ENCODE measurements around the gene REC114.

REC114 gene

GRCh38 chr15:73578026-73578425 is 135.1 kb downstream of the REC114 start:
- peaks cover 61% of the 10 kb centered on the region for H3K36me3 Mint-ChIP-seq (ENCODE audit: low read depth)
- no peak for TF ChIP-seq CTCF (IDR thresholded peaks at IDR 0.05; ENCODE audit: unreplicated experiment in 3 of 3)
- H3K27ac Mint-ChIP-seq = no peak overlapping the region
- H3K9me3 Mint-ChIP-seq = no peaks in the 10 kb centered on the region
- H3K4me3 Mint-ChIP-seq = no peak overlapping the region
- H3K4me1 Mint-ChIP-seq = peaks cover 6% of the 10 kb centered on the region
- H3K27me3 Mint-ChIP-seq (ENCODE audit: low read depth) = no peaks in the 10 kb centered on the region

GRCh38 chr15:73582851-73583379 is 140.0 kb downstream of the REC114 start:
- Mint-ChIP-seq H3K27ac (no peak overlapping the region), H3K9me3 (no peaks in the 10 kb centered on the region)

GRCh38 chr15:73583544-73583943 is 140.6 kb downstream of the REC114 start:
- no peak for TF ChIP-seq CTCF (IDR thresholded peaks at IDR 0.05; ENCODE audit: unreplicated experiment in 3 of 3)
- H3K27me3 Mint-ChIP-seq (ENCODE audit: low read depth) = no peaks in the 10 kb centered on the region
- H3K4me1 Mint-ChIP-seq = peaks cover 14% of the 10 kb centered on the region
- H3K4me3 Mint-ChIP-seq = no peak overlapping the region
- peaks cover 70% of the 10 kb centered on the region for H3K36me3 Mint-ChIP-seq (ENCODE audit: low read depth)
- peak overlapping the region in 1 of 3 experiments; percentile 18 for H3K27ac Mint-ChIP-seq
- H3K9me3 Mint-ChIP-seq = no peaks in the 10 kb centered on the region

More at GRCh38 chr15:73582851-73583379, 140.0 kb downstream of the REC114 start:
- no peak overlapping the region for H3K4me3 Mint-ChIP-seq
- H3K36me3 Mint-ChIP-seq (ENCODE audit: low read depth) = peaks cover 73% of the 10 kb centered on the region
- H3K27me3 Mint-ChIP-seq (ENCODE audit: low read depth) = no peaks in the 10 kb centered on the region
- TF ChIP-seq CTCF (IDR thresholded peaks at IDR 0.05; ENCODE audit: unreplicated experiment in 3 of 3) = no peak
- H3K4me1 Mint-ChIP-seq = peaks cover 14% of the 10 kb centered on the region

- H3K36me3 Mint-ChIP-seq (ENCODE audit: low read depth) = peaks cover 80% of the 10 kb centered on the region
- H3K4me1 Mint-ChIP-seq = peaks cover 14% of the 10 kb centered on the region
- TF ChIP-seq CTCF (IDR thresholded peaks at IDR 0.05; ENCODE audit: unreplicated experiment in 3 of 3) = no peak
- H3K27me3 Mint-ChIP-seq (ENCODE audit: low read depth) = no peaks in the 10 kb centered on the region
- H3K4me3 Mint-ChIP-seq = no peak overlapping the region
- H3K27ac Mint-ChIP-seq = peak overlapping the region; percentile 55 to 92 (median 90)
- H3K9me3 Mint-ChIP-seq = no peaks in the 10 kb centered on the region
Measured at GRCh38 chr15:73584699-73585420, 141.9 kb downstream of the REC114 start.

GRCh38 chr15:73585871-73586654 is 143.1 kb downstream of the REC114 start:
- peak overlapping the region; percentile 55 to 92 (median 90) for H3K27ac Mint-ChIP-seq
- peaks cover 14% of the 10 kb centered on the region for H3K4me1 Mint-ChIP-seq
- H3K36me3 Mint-ChIP-seq (ENCODE audit: low read depth) = peaks cover 78% of the 10 kb centered on the region
- H3K9me3 Mint-ChIP-seq = no peaks in the 10 kb centered on the region
- H3K4me3 Mint-ChIP-seq = peak overlapping the region in 1 of 3 experiments; percentile 54
- no peaks in the 10 kb centered on the region for H3K27me3 Mint-ChIP-seq (ENCODE audit: low read depth)
- TF ChIP-seq CTCF (IDR thresholded peaks at IDR 0.05; ENCODE audit: unreplicated experiment in 3 of 3) = no peak

Measured in nephron (organoid).